ENCODE measurements around the gene DDIT3. TPM values are rescaled to one million over a fixed set of nuclear protein-coding genes. Genes with fewer than 3 reads are reported as not detected.

Gene DDIT3
- total RNA-seq, 1 experiment from 2014 or later: 7.1 TPM

- Histone ChIP-seq H3K36me3 (replicated peaks; ENCODE audit: control insufficient read depth, insufficient read depth, low read length) (0 out of 2 replicates have a peak, but pooled peaks cover under 1% of the 10 kb centered on the region), H3K4me3 (ENCODE audit: insufficient read depth, low read depth, low read length) (peak overlapping the region; percentile 72; the same call in 1 of the 2 replicates), H3K27me3 (ENCODE audit: control insufficient read depth, insufficient read depth, low read length) (peaks cover 36% of the 10 kb centered on the region)
- no peak for DNase-seq
Measured at GRCh38 chr12:57550641-57551549, 30.6 kb upstream of the DDIT3 start.

- DNase-seq: peak; percentile 97
- Histone ChIP-seq H3K4me3 (ENCODE audit: insufficient read depth, low read depth, low read length) (peak within 1 kb of the TSS; percentile 72), H3K36me3 (replicated peaks; ENCODE audit: control insufficient read depth, insufficient read depth, low read length) (0 out of 2 replicates have a peak, but pooled peaks cover 1% of the 10 kb centered on the region), H3K27me3 (ENCODE audit: control insufficient read depth, insufficient read depth, low read length) (peaks cover 36% of the 10 kb centered on the region)
Measured at GRCh38 chr12:57549909-57550640, 29.8 kb upstream of the DDIT3 start, which contains the start of gene KIF5A. TSS of gene KIF5A (plus strand) at chr12:57550044. CDS start at chr12:57550272, 228 bp downstream.

GRCh38 chr12:57549203-57549908 is 29.0 kb upstream of the DDIT3 start:
- peaks cover 36% of the 10 kb centered on the region for H3K27me3 ChIP-seq (ENCODE audit: control insufficient read depth, insufficient read depth, low read length)
- H3K4me3 ChIP-seq (ENCODE audit: insufficient read depth, low read depth, low read length): peak overlapping the region; percentile 72
- no peak for DNase-seq
- 0 out of 2 replicates have a peak, but pooled peaks cover 1% of the 10 kb centered on the region for H3K36me3 ChIP-seq (replicated peaks; ENCODE audit: control insufficient read depth, insufficient read depth, low read length)

GRCh38 chr12:57548488-57548887 is 28.2 kb upstream of the DDIT3 start:
- no peak overlapping the region for H3K4me3 ChIP-seq (ENCODE audit: insufficient read depth, low read depth, low read length)
- 0 out of 2 replicates have a peak, but pooled peaks cover 1% of the 10 kb centered on the region for H3K36me3 ChIP-seq (replicated peaks; ENCODE audit: control insufficient read depth, insufficient read depth, low read length)
- H3K27me3 ChIP-seq (ENCODE audit: control insufficient read depth, insufficient read depth, low read length): peaks cover 36% of the 10 kb centered on the region
- no peak for DNase-seq

- no peak overlapping the region for H3K4me3 ChIP-seq (ENCODE audit: insufficient read depth, low read depth, low read length)
- DNase-seq: no peak
- H3K36me3 ChIP-seq (replicated peaks; ENCODE audit: control insufficient read depth, insufficient read depth, low read length): 0 out of 2 replicates have a peak, but pooled peaks cover 1% of the 10 kb centered on the region
- H3K27me3 ChIP-seq (ENCODE audit: control insufficient read depth, insufficient read depth, low read length): peaks cover 36% of the 10 kb centered on the region
Measured at GRCh38 chr12:57548013-57548315, 27.6 kb upstream of the DDIT3 start.

- peak; percentile 97 for DNase-seq
- Histone ChIP-seq H3K36me3 (replicated peaks; ENCODE audit: control insufficient read depth, insufficient read depth, low read length) (peaks cover 1% of the 10 kb centered on the region; the same call in 1 of the 2 replicates), H3K27me3 (ENCODE audit: control insufficient read depth, insufficient read depth, low read length) (peaks cover 33% of the 10 kb centered on the region), H3K4me3 (ENCODE audit: insufficient read depth, low read depth, low read length) (peak overlapping the region; percentile 82; the same call in 1 of the 2 replicates)
Measured at GRCh38 chr12:57547288-57548012, 27.1 kb upstream of the DDIT3 start.

- peaks cover 1% of the 10 kb centered on the region; the same call in 1 of the 2 replicates for H3K36me3 ChIP-seq (replicated peaks; ENCODE audit: control insufficient read depth, insufficient read depth, low read length)
- H3K27me3 ChIP-seq (ENCODE audit: control insufficient read depth, insufficient read depth, low read length): peaks cover 33% of the 10 kb centered on the region
- peak; percentile 65 for DNase-seq
- H3K4me3 ChIP-seq (ENCODE audit: insufficient read depth, low read depth, low read length): peak within 1 kb of the TSS; percentile 82
Measured at GRCh38 chr12:57546438-57547287, 26.3 kb upstream of the DDIT3 start, which contains the start of gene DCTN2. TSS of gene DCTN2 (minus strand) at chr12:57547192. CDS start at chr12:57547063, 129 bp downstream.

- Histone ChIP-seq H3K27me3 (ENCODE audit: control insufficient read depth, insufficient read depth, low read length) (peaks cover 27% of the 10 kb centered on the region), H3K36me3 (replicated peaks; ENCODE audit: control insufficient read depth, insufficient read depth, low read length) (peaks cover 1% of the 10 kb centered on the region; the same call in 1 of the 2 replicates), H3K4me3 (ENCODE audit: insufficient read depth, low read depth, low read length) (peak overlapping the region; percentile 82)
- peak; percentile 39 for DNase-seq
Measured at GRCh38 chr12:57545809-57546437, 25.6 kb upstream of the DDIT3 start.

- Histone ChIP-seq H3K27me3 (ENCODE audit: control insufficient read depth, insufficient read depth, low read length) (peaks cover 6% of the 10 kb centered on the region; the same call in 1 of the 2 replicates), H3K36me3 (replicated peaks; ENCODE audit: control insufficient read depth, insufficient read depth, low read length) (peaks cover 1% of the 10 kb centered on the region), H3K4me3 (ENCODE audit: insufficient read depth, low read depth, low read length) (no peak overlapping the region)
- no peak for DNase-seq
Measured at GRCh38 chr12:57543581-57543980, 23.3 kb upstream of the DDIT3 start.

GRCh38 chr12:57541717-57542116 is 21.4 kb upstream of the DDIT3 start:
- H3K27me3 ChIP-seq (ENCODE audit: control insufficient read depth, insufficient read depth, low read length): no peaks in the 10 kb centered on the region
- H3K4me3 ChIP-seq (ENCODE audit: insufficient read depth, low read depth, low read length): no peak overlapping the region
- no peak for DNase-seq
- peaks cover 3% of the 10 kb centered on the region for H3K36me3 ChIP-seq (replicated peaks; ENCODE audit: control insufficient read depth, insufficient read depth, low read length)

GRCh38 chr12:57541001-57541400 is 20.7 kb upstream of the DDIT3 start:
- Histone ChIP-seq H3K36me3 (replicated peaks; ENCODE audit: control insufficient read depth, insufficient read depth, low read length) (peaks cover 3% of the 10 kb centered on the region), H3K4me3 (ENCODE audit: insufficient read depth, low read depth, low read length) (no peak overlapping the region), H3K27me3 (ENCODE audit: control insufficient read depth, insufficient read depth, low read length) (no peaks in the 10 kb centered on the region)
- no peak for DNase-seq

- Histone ChIP-seq H3K27me3 (ENCODE audit: control insufficient read depth, insufficient read depth, low read length) (no peaks in the 10 kb centered on the region), H3K4me3 (ENCODE audit: insufficient read depth, low read depth, low read length) (no peak overlapping the region), H3K36me3 (replicated peaks; ENCODE audit: control insufficient read depth, insufficient read depth, low read length) (peaks cover 10% of the 10 kb centered on the region)
- no peak for DNase-seq
Measured at GRCh38 chr12:57539134-57539768, 18.9 kb upstream of the DDIT3 start.

Measured in H7 (cell line).